Activated naive CD4-positive, alpha-beta T cell treated with anti-CD3 and anti-CD28 coated beads for 36 hours (primary cell): Measurements from ENCODE around the gene SAMD4A. TPM values are rescaled to one million over a fixed set of nuclear protein-coding genes. Genes with fewer than 3 reads are reported as not detected.

Experiments used
- CTCF ChIA-PET: fragments of 350-600 bp; sonication (Branson Sonifier 250); formaldehyde crosslinking; loops from one replicate; lab custom pipeline; 2021; ENCODE audit warnings: antibody characterized with exemption; lab: Charles Lee
- DNase-seq: peaks from one replicate; pipeline ENCODE4 v3.0.0-alpha.2; 2020
- H3K27ac Mint-ChIP-seq: one replicate; pipeline ENCODE4 v1.8.0; 2021; ENCODE audit warnings: mild to moderate bottlenecking, mixed read lengths
- H3K27me3 Mint-ChIP-seq: one replicate; pipeline ENCODE4 v1.8.0; 2021; ENCODE audit warnings: low read depth, mixed read lengths
- H3K36me3 Mint-ChIP-seq: one replicate; pipeline ENCODE4 v1.8.0; 2021; ENCODE audit warnings: low read depth, mixed read lengths
- H3K4me1 Mint-ChIP-seq: one replicate; pipeline ENCODE4 v1.8.0; 2021; ENCODE audit warnings: low read depth, mixed read lengths
- H3K4me3 Mint-ChIP-seq: one replicate; pipeline ENCODE4 v1.8.0; 2021; ENCODE audit warnings: mild to moderate bottlenecking, moderate library complexity, mixed read lengths
- H3K9me3 Mint-ChIP-seq: one replicate; pipeline ENCODE4 v1.8.0; 2021; ENCODE audit warnings: mixed read lengths
- intact Hi-C: fragments of 100-400 bp; cut with micrococcal nuclease; formaldehyde crosslinking; loops from one replicate; pipeline ENCODE4 v1.15.1; 2023
- total RNA-seq, 2 experiments: library from RNA; stranded (reverse); gene quantifications; one replicate each; pipeline ENCODE4 v1.2.3, GENCODE V29; 2021

SAMD4A gene
- total RNA-seq, 2 experiments from 2014 or later, result 4.7 to 4.9 TPM

DNA sequence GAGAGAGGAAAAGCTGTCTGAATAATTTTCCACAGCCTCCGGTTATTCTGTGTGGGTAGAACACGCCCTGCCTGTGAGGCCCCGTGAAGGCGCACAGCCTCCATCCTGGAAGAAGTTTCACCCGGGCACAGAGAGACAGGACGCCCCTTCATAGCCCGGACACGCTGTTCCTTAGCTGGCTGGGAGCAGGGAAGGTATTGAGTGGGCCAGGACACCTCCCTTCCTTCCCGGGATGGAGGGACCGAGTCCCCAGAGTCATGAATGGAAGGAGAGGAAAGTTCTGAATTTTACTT, 200.2 kb downstream of the SAMD4A start:
- CTCF ChIA-PET, result no interaction called here
- no peak overlapping the region for H3K4me3 Mint-ChIP-seq
- H3K27me3 Mint-ChIP-seq, result no peaks in the 10 kb centered on the region
- H3K4me1 Mint-ChIP-seq, result peaks cover 14% of the 10 kb centered on the region
- no peak overlapping the region for H3K27ac Mint-ChIP-seq
- H3K9me3 Mint-ChIP-seq, result no peaks in the 10 kb centered on the region
- intact Hi-C loops, result no loop called here
- no peak for DNase-seq
- peaks cover 4% of the 10 kb centered on the region for H3K36me3 Mint-ChIP-seq

DNA sequence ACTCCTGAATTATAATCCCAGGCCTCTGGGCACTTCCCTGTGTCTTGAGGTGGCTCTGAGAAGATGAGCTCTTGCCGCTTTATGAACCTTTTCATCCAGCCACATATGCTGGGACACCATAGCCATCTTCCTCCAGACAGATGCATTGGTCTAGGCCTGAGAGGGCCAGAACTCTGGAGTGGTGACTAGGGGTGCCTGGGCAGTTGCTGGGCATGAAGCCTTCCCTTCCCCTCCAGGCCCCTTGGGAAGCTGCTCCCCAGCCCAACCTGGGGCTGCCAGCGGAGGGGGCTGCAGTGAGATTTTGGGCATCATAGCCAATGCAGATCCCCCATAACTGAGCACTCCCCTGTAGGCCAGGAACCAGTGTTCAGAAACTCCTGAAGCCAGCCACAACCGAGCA, 200.5 kb downstream of the SAMD4A start:
- CTCF ChIA-PET, result interaction anchor here (0.5 kb wide), 1 partner anchor 278 kb away, joined by 3 read pairs; the partner anchor contains the start of gene GMFB
- intact Hi-C loops, result no loop called here
- Mint-ChIP-seq H3K36me3 (peaks cover 4% of the 10 kb centered on the region), H3K9me3 (no peaks in the 10 kb centered on the region), H3K27ac (no peak overlapping the region), H3K4me1 (peaks cover 16% of the 10 kb centered on the region), H3K27me3 (no peaks in the 10 kb centered on the region), H3K4me3 (no peak overlapping the region)
- no peak for DNase-seq

DNA sequence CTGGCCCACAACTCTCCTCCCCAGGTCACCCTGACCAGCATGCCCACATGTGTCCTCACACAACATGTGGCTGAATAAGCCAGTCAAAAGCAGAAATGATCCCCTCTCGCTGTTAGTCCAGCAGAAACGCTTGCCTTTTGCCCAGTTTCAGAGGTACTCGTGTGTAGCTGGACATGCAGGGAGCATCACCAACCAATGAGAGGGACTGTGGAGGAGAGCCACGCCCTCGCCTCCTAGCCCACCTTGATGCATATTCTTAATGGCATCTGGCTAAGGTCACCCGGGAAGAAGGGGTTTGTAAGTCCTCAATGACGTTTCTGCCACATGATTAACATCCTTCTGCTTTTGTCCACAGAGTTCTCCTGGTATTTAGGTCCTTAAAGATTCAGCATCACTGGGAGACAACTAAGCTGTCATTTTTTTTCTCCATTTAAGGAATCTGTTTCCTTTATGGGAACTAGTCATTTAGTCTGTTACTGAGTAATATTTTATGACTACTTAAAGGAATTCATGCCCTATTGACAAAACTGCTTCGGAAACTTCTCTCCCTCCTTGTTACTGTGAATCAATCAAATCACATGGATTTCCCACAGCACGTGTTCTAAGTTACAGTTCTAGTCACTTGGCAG, 201.7 kb downstream of the SAMD4A start:
- Mint-ChIP-seq H3K4me1 (peaks cover 26% of the 10 kb centered on the region), H3K27me3 (no peaks in the 10 kb centered on the region), H3K4me3 (no peak overlapping the region), H3K9me3 (no peaks in the 10 kb centered on the region), H3K27ac (no peak overlapping the region), H3K36me3 (peaks cover 4% of the 10 kb centered on the region)
- intact Hi-C loops, result no loop called here
- no peak for DNase-seq
- CTCF ChIA-PET, result no interaction called here

DNA sequence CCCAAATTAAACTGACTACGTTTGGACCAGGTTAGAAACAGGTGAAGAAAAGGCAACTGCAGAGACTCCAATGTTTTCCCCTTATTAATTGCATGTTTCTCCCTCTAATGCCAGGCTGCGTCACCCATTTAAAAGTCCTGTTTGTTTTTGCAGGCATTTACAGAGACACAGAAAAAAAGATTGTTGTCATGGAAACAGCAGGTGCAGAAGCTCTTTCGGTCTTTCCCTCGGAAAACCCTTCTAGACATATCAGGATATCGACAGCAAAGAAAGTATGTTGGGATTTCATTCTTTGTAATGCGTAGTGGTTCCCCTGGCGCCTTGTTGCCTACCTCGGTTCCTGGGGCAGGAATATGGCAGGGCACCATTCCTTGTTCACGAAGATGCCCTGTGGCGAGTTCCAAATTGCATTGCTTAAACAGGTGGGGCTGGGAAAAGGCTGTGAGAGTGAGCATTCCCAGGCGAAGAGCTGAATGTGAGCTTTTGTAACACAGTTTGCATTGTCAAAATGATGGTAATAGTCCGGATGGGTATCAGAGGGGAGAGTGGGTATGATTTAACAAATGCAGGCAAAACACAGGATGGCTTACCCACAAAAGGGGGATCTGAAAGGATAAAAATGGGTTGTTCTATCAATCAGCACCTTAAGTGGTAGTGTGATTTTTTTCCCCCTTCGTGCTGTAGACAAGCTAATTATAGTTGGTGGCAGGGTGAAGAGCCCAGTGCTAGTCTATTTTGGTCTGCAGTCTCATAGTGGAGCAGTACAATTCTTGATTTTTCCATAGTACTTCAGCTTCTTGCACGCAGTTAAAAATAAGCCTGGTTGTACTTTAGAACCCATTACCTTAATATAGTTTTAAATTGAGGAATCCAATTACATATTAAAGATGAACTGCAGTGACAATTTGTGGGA, 203.3 kb downstream of the SAMD4A start:
- H3K27me3 Mint-ChIP-seq, result no peaks in the 10 kb centered on the region
- peaks cover 32% of the 10 kb centered on the region for H3K4me1 Mint-ChIP-seq
- no peak for DNase-seq
- H3K27ac Mint-ChIP-seq, result no peak overlapping the region
- H3K9me3 Mint-ChIP-seq, result no peaks in the 10 kb centered on the region
- H3K36me3 Mint-ChIP-seq, result peaks cover 4% of the 10 kb centered on the region
- CTCF ChIA-PET, result interaction anchor here (1.2 to 2.1 kb wide), 2 partner anchors 52 to 206 kb away, joined by 3 to 10 read pairs; no protein-coding TSS in a partner anchor
- no peak overlapping the region for H3K4me3 Mint-ChIP-seq
- intact Hi-C loops, result no loop called here

DNA sequence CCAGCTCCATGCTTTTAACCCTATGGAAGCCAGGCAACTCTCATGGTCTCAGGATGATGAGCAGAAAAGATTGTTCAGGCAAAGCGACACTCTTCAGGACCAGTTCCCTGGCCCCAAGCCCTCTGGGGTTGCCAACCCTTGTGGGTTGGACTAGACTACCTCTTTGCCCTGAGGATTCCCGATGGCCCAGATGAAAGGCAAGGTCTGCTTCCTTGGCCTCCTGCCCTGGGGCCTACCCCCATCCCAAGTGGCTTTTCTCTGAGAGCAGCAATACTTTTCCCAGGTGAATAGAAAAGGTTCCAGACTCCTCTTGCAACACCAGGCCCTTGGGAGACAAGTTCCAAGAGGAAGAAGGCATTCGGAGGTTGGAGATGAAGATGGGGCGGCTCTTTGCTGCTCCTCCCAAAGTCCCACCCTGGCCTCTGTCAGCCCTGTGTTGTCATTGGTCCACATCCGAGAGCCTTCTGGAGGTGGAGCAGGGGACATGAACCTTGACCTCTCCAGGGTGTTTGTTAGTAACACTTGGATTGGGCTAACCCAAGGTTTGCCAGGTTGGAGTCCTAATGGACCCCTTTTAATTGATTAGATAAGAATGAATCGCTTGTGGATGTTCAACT, 204.6 kb downstream of the SAMD4A start:
- Mint-ChIP-seq H3K27ac (no peak overlapping the region), H3K4me1 (peaks cover 39% of the 10 kb centered on the region), H3K9me3 (no peaks in the 10 kb centered on the region), H3K36me3 (no peaks in the 10 kb centered on the region), H3K4me3 (no peak overlapping the region), H3K27me3 (no peaks in the 10 kb centered on the region)
- CTCF ChIA-PET, result interaction anchor here (1.2 to 2.1 kb wide), 2 partner anchors 53 to 207 kb away, joined by 3 to 10 read pairs; no protein-coding TSS in a partner anchor
- DNase-seq, result no peak
- intact Hi-C loops, result loop anchor here (2.0 kb wide), 1 partner anchor 283 kb away; the partner anchor contains the start of gene GMFB

DNA sequence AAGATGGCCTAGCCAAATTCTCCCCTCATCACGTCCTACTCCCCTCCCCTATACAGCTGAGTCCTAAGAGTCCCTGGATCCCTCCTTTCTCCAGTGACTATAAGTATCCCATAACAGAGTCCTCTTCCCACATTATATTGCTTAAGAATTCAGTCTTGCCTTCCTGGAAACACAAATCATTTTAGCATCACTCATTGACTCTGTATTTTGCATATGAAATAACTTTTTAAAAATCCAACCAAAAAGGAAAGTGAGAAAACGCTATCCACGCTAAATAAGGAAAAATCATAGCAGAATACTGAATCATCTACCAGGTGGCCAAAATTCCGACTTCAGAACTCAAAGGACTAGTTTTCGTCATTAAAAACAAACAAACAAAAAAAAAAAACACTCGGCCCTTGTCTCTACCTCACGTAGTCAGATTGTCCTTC, 205.5 kb downstream of the SAMD4A start:
- Mint-ChIP-seq H3K9me3 (no peaks in the 10 kb centered on the region), H3K27ac (peak overlapping the region; percentile 84), H3K4me1 (peaks cover 44% of the 10 kb centered on the region), H3K4me3 (peak overlapping the region; percentile 44), H3K36me3 (no peaks in the 10 kb centered on the region), H3K27me3 (no peaks in the 10 kb centered on the region)
- DNase-seq, result no peak
- CTCF ChIA-PET, result interaction anchor here (0.7 to 5.7 kb wide), 21 partner anchors 15 to 284 kb away, joined by 3 to 217 read pairs (median 11); partner anchors contain the start of genes GCH1, GMFB and SAMD4A
- intact Hi-C loops, result loop anchor here (2.0 kb wide), 1 partner anchor 284 kb away; the partner anchor contains the start of gene GMFB

DNA sequence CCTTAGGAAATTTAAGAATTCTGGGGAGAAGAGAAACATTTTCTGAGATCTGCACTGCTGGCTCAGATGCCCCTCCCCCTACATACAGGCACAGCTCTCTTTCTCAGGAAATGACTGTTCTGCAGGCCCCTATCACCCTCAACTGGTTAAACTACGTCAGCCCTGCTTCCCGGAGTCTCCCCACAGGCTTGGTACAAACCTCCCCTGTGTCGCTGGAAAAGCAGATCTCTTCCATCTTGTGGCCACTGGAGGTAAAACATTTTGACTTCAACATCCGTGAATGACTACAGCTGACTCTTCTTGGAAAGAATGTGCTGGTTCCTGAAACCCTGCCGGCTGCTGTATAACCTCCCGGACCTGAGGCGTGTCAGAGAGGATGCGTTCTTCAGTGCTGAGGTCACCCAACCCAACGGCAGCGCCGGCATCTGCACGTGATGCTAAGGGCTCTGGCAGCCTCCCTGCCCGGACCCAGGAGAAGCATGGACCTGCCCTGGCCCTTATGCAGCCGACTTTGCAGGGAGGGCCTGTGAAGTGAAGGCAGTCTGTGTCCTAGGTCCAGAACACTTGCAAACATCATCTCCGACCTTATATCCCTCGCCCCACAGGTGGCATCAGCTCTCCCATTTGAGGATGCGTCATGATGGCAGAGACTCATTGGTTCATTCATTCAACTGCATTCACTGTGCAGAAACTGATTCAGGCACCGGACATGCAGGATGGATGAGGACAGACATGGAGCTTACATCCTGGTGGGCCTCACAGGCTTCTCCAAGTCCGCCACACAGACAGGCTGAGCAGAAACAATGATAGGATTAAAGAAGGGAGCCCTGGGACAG, 206.5 kb downstream of the SAMD4A start:
- Mint-ChIP-seq H3K4me1 (peaks cover 51% of the 10 kb centered on the region), H3K4me3 (peak overlapping the region; percentile 44), H3K36me3 (no peaks in the 10 kb centered on the region), H3K27me3 (no peaks in the 10 kb centered on the region), H3K9me3 (no peaks in the 10 kb centered on the region), H3K27ac (peak overlapping the region; percentile 84)
- CTCF ChIA-PET, result interaction anchor here (0.7 to 5.7 kb wide), 56 partner anchors 9 to 548 kb away, joined by 3 to 217 read pairs (median 5); partner anchors contain the start of genes CGRRF1, GCH1, GMFB and SAMD4A
- intact Hi-C loops, result loop anchor here (1.0 to 2.0 kb wide), 17 partner anchors 31 to 601 kb away; partner anchors contain the start of genes CGRRF1, CNIH1, GCH1 and GMFB
- DNase-seq, result peak; percentile 95

DNA sequence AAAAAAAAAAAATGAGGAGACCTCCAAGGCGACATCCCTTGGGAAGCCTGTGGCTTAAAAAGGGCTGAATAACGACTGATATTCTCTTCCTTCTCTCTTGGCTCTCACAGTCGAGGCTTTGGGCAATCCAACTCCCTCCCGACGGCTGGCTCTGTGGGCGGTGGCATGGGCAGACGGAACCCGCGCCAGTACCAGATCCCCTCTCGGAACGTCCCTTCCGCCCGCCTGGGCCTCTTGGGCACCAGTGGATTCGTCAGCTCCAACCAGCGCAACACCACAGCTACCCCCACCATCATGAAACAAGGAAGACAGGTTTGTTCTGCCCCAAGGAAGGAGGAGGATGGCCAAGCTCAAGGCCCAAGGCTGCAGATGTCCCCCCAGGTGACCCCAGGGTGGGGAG, 207.9 kb downstream of the SAMD4A start:
- Mint-ChIP-seq H3K36me3 (no peaks in the 10 kb centered on the region), H3K9me3 (no peaks in the 10 kb centered on the region), H3K4me3 (no peak overlapping the region), H3K4me1 (peaks cover 53% of the 10 kb centered on the region), H3K27me3 (peaks cover 2% of the 10 kb centered on the region), H3K27ac (no peak overlapping the region)
- CTCF ChIA-PET, result interaction anchor here (0.6 to 5.7 kb wide), 52 partner anchors 8 to 285 kb away, joined by 3 to 217 read pairs (median 5); partner anchors contain the start of genes GCH1, SAMD4A, SOCS4 and WDHD1
- DNase-seq, result no peak
- intact Hi-C loops, result no loop called here

DNA sequence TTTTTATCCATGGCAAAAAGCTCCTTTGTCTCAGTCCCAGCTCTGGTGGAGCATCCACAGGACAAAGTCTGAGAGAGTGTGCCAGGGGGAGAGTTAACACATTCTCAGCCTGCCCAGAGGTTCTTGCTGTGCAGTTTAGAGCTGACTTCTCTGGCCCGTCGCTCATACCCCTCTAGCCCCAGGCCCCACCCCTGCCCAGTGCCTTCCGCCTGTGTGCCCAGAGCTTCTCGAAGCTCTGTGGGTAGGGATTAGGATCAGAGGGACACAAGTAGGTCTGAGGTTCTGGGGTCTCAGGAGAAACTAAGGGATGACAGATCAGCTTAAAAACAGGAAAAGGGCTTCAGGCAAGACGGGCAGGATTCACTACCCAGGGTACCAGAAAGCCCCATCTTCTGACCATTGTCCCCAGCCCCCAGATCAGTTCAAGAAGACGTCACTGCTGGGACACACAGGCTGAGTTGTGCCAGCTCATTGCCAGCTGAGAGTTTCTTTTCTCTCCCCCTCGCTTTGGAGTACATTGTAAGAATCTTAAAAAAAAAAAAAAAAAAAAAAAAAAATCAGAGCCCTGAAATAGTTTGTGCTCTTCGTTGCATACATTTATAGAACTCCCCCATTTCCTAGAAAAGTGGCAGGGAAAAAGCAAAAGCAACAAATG, 208.7 kb downstream of the SAMD4A start:
- H3K36me3 Mint-ChIP-seq, result no peaks in the 10 kb centered on the region
- peaks cover 2% of the 10 kb centered on the region for H3K27me3 Mint-ChIP-seq
- CTCF ChIA-PET, result interaction anchor here (0.6 to 5.7 kb wide), 22 partner anchors 10 to 286 kb away, joined by 3 to 217 read pairs (median 5); partner anchors contain the start of genes GCH1 and SAMD4A
- no peaks in the 10 kb centered on the region for H3K9me3 Mint-ChIP-seq
- H3K27ac Mint-ChIP-seq, result peak overlapping the region; percentile 9
- no peak overlapping the region for H3K4me3 Mint-ChIP-seq
- intact Hi-C loops, result loop anchor here (1.0 kb wide), 4 partner anchors 31 to 340 kb away; no protein-coding TSS in a partner anchor
- DNase-seq, result peak; percentile 8
- H3K4me1 Mint-ChIP-seq, result peaks cover 53% of the 10 kb centered on the region

DNA sequence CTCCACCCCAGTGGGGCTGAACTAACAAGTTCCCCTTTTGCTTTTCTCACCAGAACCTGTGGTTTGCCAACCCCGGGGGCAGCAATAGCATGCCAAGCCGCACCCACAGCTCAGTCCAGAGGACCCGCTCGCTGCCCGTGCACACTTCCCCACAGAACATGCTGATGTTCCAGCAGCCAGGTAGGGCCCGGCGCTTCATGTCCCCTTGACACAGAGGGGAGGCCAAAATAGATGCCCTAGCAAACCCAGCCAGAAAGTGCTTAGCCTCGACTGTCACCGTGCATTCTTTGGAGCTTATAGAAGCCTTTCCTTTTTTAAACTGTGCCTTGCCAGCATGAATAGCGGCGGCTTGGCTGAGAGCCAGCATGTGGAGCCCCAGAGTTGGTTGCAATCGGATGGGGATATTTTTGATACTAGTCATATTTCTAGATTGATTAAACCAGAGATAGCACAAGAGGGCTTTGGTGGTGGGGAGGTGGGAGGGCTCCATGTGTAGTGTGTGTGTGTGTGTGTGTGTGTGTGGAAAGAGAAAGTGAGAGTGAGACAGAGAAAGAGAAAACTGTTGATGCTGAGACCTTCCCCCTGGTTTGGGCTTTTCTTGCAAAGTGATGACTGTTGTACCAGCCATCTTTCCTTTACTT, 209.6 kb downstream of the SAMD4A start:
- peak; percentile 95 for DNase-seq
- H3K27ac Mint-ChIP-seq, result peak overlapping the region; percentile 82
- H3K27me3 Mint-ChIP-seq, result peaks cover 2% of the 10 kb centered on the region
- no peaks in the 10 kb centered on the region for H3K9me3 Mint-ChIP-seq
- CTCF ChIA-PET, result interaction anchor here (0.6 to 5.7 kb wide), 11 partner anchors 9 to 211 kb away, joined by 3 to 217 read pairs (median 4); partner anchors contain the start of gene SAMD4A
- no peaks in the 10 kb centered on the region for H3K36me3 Mint-ChIP-seq
- intact Hi-C loops, result loop anchor here (1.0 kb wide), 4 partner anchors 30 to 341 kb away; no protein-coding TSS in a partner anchor
- peak overlapping the region; percentile 41 for H3K4me3 Mint-ChIP-seq
- peaks cover 53% of the 10 kb centered on the region for H3K4me1 Mint-ChIP-seq
